ENCODE results near the gene BUB1. TPM values are rescaled to one million over a fixed set of nuclear protein-coding genes. Genes with fewer than 3 reads are reported as not detected.

BUB1 gene
- total RNA-seq, 2 donors from 2014 or later: 0.27 to 0.49 TPM

DNA sequence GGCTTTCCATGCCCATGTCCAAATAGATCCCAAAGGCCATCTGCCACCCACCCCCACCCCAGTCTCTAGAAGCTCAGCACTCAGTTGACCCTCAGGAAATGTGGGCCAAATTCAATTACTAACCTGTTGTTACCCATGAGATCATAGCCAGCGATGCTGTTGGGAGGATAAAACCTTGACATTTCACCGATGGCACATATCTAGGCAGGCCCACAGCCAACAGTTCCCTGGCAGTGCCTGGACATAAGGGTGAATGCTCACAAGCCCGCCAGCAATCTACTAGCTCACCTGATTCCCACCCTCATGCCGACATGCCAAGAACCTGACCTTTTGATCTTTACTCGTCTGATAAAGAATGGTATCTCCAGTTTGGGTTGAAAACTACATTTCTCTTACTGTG lies 42.7 kb upstream of the BUB1 start:
- H3K4me3 ChIP-seq: no peak overlapping the region

DNA sequence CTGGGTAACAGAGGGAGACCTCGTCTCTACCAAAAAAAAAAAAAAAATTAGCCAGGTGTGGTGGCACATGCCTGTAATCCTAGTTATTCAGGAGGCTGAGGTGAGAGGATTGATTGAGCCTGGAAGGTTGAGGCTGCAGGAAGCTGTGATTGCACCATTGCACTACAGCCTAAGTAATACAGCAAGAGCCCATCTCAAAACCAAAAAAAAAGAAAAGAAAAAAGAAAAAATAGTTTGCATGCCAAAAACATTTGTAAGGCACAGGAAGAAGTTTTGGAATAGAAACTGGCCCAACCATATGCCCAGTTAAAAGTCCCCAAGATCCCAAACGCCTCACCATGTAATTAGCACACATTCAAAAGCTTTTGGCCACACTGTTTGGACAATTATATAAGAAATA lies 41.1 kb upstream of the BUB1 start:
- DNase-seq (ENCODE audit: low spot score): no peak
- TF ChIP-seq, protein P1, sequence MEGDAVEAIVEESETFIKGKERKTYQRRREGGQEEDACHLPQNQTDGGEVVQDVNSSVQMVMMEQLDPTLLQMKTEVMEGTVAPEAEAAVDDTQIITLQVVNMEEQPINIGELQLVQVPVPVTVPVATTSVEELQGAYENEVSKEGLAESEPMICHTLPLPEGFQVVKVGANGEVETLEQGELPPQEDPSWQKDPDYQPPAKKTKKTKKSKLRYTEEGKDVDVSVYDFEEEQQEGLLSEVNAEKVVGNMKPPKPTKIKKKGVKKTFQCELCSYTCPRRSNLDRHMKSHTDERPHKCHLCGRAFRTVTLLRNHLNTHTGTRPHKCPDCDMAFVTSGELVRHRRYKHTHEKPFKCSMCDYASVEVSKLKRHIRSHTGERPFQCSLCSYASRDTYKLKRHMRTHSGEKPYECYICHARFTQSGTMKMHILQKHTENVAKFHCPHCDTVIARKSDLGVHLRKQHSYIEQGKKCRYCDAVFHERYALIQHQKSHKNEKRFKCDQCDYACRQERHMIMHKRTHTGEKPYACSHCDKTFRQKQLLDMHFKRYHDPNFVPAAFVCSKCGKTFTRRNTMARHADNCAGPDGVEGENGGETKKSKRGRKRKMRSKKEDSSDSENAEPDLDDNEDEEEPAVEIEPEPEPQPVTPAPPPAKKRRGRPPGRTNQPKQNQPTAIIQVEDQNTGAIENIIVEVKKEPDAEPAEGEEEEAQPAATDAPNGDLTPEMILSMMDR (IDR thresholded peaks at IDR 0.05): no peak
- Histone ChIP-seq H3K9me3 (no peaks in the 10 kb centered on the region), H3K4me1 (ENCODE audit: control insufficient read depth in 1 of 2, low read depth in 2 of 2) (peaks cover 17 to 28% of the 10 kb centered on the region in 2 donors), H3K4me3 (no peak overlapping the region), H3K36me3 (no peaks in the 10 kb centered on the region), H3K27me3 (replicated peaks; ENCODE audit: insufficient read depth) (no peaks in the 10 kb centered on the region), H3K27ac (no peak overlapping the region)
- no peak for ATAC-seq (ENCODE audit: insufficient number of reproducible peaks, low FRiP score, low read depth)

More for the DNA sequence above, 42.7 kb upstream of the BUB1 start:
- DNase-seq (ENCODE audit: low spot score) (no peak), ATAC-seq (ENCODE audit: insufficient number of reproducible peaks, low FRiP score, low read depth) (no peak)
- no peaks in the 10 kb centered on the region for H3K27me3 ChIP-seq (replicated peaks; ENCODE audit: insufficient read depth)
- TF ChIP-seq, protein P1 (IDR thresholded peaks at IDR 0.05): no peak
- peaks cover 17 to 28% of the 10 kb centered on the region in 2 donors for H3K4me1 ChIP-seq (ENCODE audit: control insufficient read depth in 1 of 2, low read depth in 2 of 2)
- H3K27ac ChIP-seq: no peak overlapping the region
- no peaks in the 10 kb centered on the region for H3K36me3 ChIP-seq
- H3K9me3 ChIP-seq: no peaks in the 10 kb centered on the region

DNA sequence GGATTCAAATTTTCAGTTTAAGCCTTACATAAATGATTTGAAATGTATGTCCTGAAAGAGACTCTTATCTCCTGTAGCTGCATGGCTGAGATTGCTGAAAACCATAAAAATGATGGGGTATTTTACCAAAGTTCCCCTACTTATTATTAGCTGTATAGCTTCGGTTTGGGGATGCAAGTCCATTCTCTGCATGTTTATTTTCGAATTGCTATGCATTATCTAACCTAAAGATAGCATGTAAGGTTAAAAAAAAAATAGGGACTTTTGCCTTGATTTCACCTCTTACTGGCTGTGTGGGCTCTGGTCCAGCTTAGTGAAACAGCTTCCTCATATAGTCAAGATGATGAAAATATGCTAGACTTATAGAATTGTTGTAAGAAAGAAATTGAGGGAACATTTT lies 40.5 kb upstream of the BUB1 start:
- H3K4me3 ChIP-seq: no peak overlapping the region
- ATAC-seq (ENCODE audit: insufficient number of reproducible peaks, low FRiP score, low read depth) (no peak), DNase-seq (ENCODE audit: low spot score) (no peak)
- no peaks in the 10 kb centered on the region for H3K27me3 ChIP-seq (replicated peaks; ENCODE audit: insufficient read depth)
- H3K9me3 ChIP-seq: no peaks in the 10 kb centered on the region
- H3K27ac ChIP-seq: no peak overlapping the region
- H3K36me3 ChIP-seq: no peaks in the 10 kb centered on the region
- TF ChIP-seq, protein P1 (IDR thresholded peaks at IDR 0.05): no peak
- H3K4me1 ChIP-seq (ENCODE audit: control insufficient read depth in 1 of 2, low read depth in 2 of 2): peaks cover 17 to 28% of the 10 kb centered on the region in 2 donors

- TF ChIP-seq, protein P1 (IDR thresholded peaks at IDR 0.05): no peak
- Histone ChIP-seq H3K4me1 (ENCODE audit: control insufficient read depth in 1 of 2, low read depth in 2 of 2) (peaks cover 17 to 28% of the 10 kb centered on the region in 2 donors), H3K4me3 (no peak overlapping the region), H3K27ac (no peak overlapping the region), H3K9me3 (no peaks in the 10 kb centered on the region), H3K36me3 (no peaks in the 10 kb centered on the region), H3K27me3 (replicated peaks; ENCODE audit: insufficient read depth) (no peaks in the 10 kb centered on the region)
- ATAC-seq (ENCODE audit: insufficient number of reproducible peaks, low FRiP score, low read depth) (peak; percentile 66), DNase-seq (ENCODE audit: low spot score) (no peak)
Measured at GRCh38 chr2:110717734-110718133, 39.9 kb upstream of the BUB1 start.

GRCh38 chr2:110716959-110717645 lies 39.2 kb upstream of the BUB1 start:
- no peaks in the 10 kb centered on the region for H3K27me3 ChIP-seq (replicated peaks; ENCODE audit: insufficient read depth)
- H3K4me1 ChIP-seq (ENCODE audit: control insufficient read depth in 1 of 2, low read depth in 2 of 2): peaks cover 17 to 28% of the 10 kb centered on the region in 2 donors
- ATAC-seq (ENCODE audit: insufficient number of reproducible peaks, low FRiP score, low read depth): no peak
- DNase-seq (ENCODE audit: low spot score): no peak
- TF ChIP-seq, protein P1 (IDR thresholded peaks at IDR 0.05): no peak
- H3K9me3 ChIP-seq: no peaks in the 10 kb centered on the region
- no peak overlapping the region for H3K4me3 ChIP-seq
- no peak overlapping the region for H3K27ac ChIP-seq
- no peaks in the 10 kb centered on the region for H3K36me3 ChIP-seq
